Heart right ventricle (tissue), 16 donors: ENCODE measurements around the gene OR2G3. TPM values are rescaled to one million over a fixed set of nuclear protein-coding genes. Genes with fewer than 3 reads are reported as not detected.
A peak's percentile ranks its signal among the peaks of the same experiment; 100 is the strongest.

Experiments
- ATAC-seq, 8 donors: fragments of 200-7000 bp; cut with Tn5 transposase; one replicate each; pipeline ENCODE4 v1.9.1; 2020; ENCODE audit warnings: mild to moderate bottlenecking in 8 of 8, moderate library complexity in 8 of 8, moderate number of reproducible peaks in 1 of 8
- DNase-seq, 2 donors: peaks; one replicate each; pipeline ENCODE4 v3.0.0-alpha.2; 2020
- H3K27ac ChIP-seq, 10 donors: fragments of 200-600 bp; sonication (generic) in 2 of 10; one replicate each; pipeline versions ENCODE4 v1.5.0 to v1.8.0; 2020 to 2022; ENCODE audit warnings: mild to moderate bottlenecking in 3 of 10
- H3K27me3 ChIP-seq, 7 donors: fragments of 200-600 bp; one replicate each; pipeline ENCODE4 v1.8.0; 2021 to 2022; ENCODE audit warnings: mild to moderate bottlenecking in 2 of 7
- H3K36me3 ChIP-seq, 9 donors: fragments of 200-600 bp; sonication (generic) in 1 of 9; one replicate each; pipeline versions ENCODE4 v1.5.0 to v1.8.0; 2020 to 2022; ENCODE audit warnings: mild to moderate bottlenecking in 2 of 9
- H3K4me1 ChIP-seq, 9 donors: fragments of 200-600 bp; sonication (generic) in 1 of 9; one replicate each; pipeline versions ENCODE4 v1.5.0 to v1.8.0; 2020 to 2022; ENCODE audit warnings: mild to moderate bottlenecking in 4 of 9
- H3K4me3 ChIP-seq, 10 donors: fragments of 200-600 bp; sonication (generic) in 2 of 10; one replicate each; pipeline versions ENCODE4 v1.5.0 to v1.8.0; 2020 to 2022; ENCODE audit warnings: mild to moderate bottlenecking in 7 of 10, moderate library complexity in 2 of 10
- H3K9me3 ChIP-seq, 11 donors: fragments of 200-600 bp in 10 of 11; sonication (generic) in 2 of 11; one replicate each; pipeline versions ENCODE4 v1.5.0 to v1.8.0; 2013 to 2022; ENCODE audit warnings: mild to moderate bottlenecking in 2 of 11, control low read depth in 1 of 11, moderate library complexity in 1 of 11
- CTCF ChIP-seq, 9 donors: fragments of 200-600 bp; sonication (generic) in 2 of 9; IDR thresholded peaks; one replicate each; pipeline versions ENCODE4 v1.5.0 to v1.8.0; 2021 to 2022; ENCODE audit warnings: antibody characterized with exemption in 9 of 9, mild to moderate bottlenecking in 5 of 9, moderate library complexity in 1 of 9
- WGBS, 2 donors: extraction: QIAGEN DNeasy Blood & Tissue Kit; methylation state at CpG; one replicate each; pipeline ENCODE4 v1.1.7; 2013; ENCODE audit warnings: inconsistent platforms in 1 of 2; 5-methylcytosine and 5-hydroxymethylcytosine counted together
- intact Hi-C, 10 donors: fragments of 100-400 bp; cut with DNase I; formaldehyde crosslinking; loops; one replicate each; pipeline versions ENCODE4 v1.11.1 to v1.14.2; 2022
- polyA plus RNA-seq, 2 donors: library from polyadenylated mRNA; stranded (reverse); fragments of 200-250 nt; gene quantifications; one replicate each; pipeline ENCODE4 v1.2.3, GENCODE V29; 2013
- total RNA-seq, 10 donors: library from RNA; stranded (reverse); fragmentation: NEBNext Ultra II Directional in 3 of 10; extraction: Animal tissue kit (Norgen Biotek cat#: 25700) in 3 of 10; gene quantifications; one replicate each; pipeline versions ENCODE4 v1.2.1 to v1.2.4, GENCODE V29; 2021 to 2023
- donor health status: Arrhythmogenic right ventricular cardiomyopathy.
- donor health status: ischemic (EF 13 %, LVEDD 7.1; RV severe dilation, severe dysfunction).
- donor health status: healthy with polysubstance abuse.
- donor health status: DM: no; HTN: yes; CAD: no.
- donor health status: DM: no; HTN: no; CAD: no.
- donor health status: ischemic (EF 25% LVEDD 6.9; RV normal size, moderate dysfunction).
- donor health status: ischemic (EF 25% LVEDD 5.7; RV mildly dilated, moderate dysfunction).
- donor health status: healthy.
- donor health status: DM: yes; HTN: yes; CAD: no.
- donor health status: Ischemic cardiomyopathy.
- donor health status: ischemic (EF 35%, LVEDD 5.7; RV mildly dilated, moderate dysfunction).
- donor health status: nonischemic (EF 11% LVEDD 7.7; RV severe dilation, severe dysfunction).
- donor health status: DM: yes; HTN: yes; CAD: no.
- donor health status: PGD.
- donor health status: ischemic (EF 29% LVEDD 5.4; RV normal size, mild dysfunction).
- donor health status: nonischemic (EF 23%, LVEDD 6.1; RV moderate dilation, normal function).

OR2G3 gene
- total and polyA plus RNA-seq, 12 donors: not detected

DNA sequence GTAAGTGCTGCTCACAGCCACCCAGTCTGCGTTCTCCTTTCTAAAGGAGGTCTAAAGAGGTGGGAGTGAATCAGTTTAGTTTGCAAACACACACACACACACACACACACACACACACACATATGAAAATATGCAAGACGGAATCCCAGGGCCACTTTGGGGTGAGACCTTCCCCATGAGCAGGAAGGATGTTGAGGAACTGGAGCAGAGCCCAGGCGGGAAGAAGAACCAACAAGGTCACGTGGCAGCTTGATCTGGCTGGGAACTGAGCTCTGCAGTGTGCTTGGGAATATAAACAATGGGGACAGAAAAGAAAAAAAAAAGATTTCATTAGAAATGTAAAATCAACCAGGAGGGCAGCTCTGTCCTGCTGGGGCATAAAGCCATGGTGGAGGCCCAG lies 32.6 kb downstream of the OR2G3 start:
- Histone ChIP-seq H3K36me3 (no peaks in the 10 kb centered on the region), H3K4me1 (no peaks in the 10 kb centered on the region), H3K27me3 (peaks cover 0 to 21% (median 17%) of the 10 kb centered on the region in 7 donors), H3K4me3 (no peak overlapping the region), H3K27ac (no peak overlapping the region), H3K9me3 (peaks cover 0 to 6% (median 0%) of the 10 kb centered on the region in 11 donors)
- intact Hi-C loops: no loop called here
- TF ChIP-seq CTCF (IDR thresholded peaks at IDR 0.05): no peak
- 56% methylated on average over 4 of the region's 4 CpGs for WGBS, 2 donors
- DNase-seq (no peak), ATAC-seq (peak in 3 of 8 donors; percentile 34 to 45 (median 40))

DNA sequence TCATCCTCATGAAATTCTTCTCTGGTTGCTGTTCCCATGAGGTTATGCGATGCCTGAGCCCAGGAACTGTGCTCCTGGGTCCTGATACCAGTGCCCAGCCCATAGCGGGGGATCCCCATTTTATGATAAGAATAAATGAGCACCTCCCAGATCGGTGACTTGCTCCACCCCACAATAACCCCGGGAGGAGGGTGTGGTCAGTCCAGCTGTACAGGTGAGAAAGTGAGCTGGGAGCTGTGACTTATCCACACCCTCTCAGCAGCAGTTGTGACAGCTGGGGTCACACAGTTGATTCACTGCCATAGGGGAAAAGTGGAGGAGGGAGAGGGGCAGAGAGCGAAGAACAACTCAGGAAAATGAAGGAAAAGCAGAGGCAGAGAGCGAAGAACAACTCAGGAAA lies 33.4 kb downstream of the OR2G3 start:
- DNase-seq: no peak
- H3K9me3 ChIP-seq: no peaks in the 10 kb centered on the region
- intact Hi-C loops: no loop called here
- WGBS, 2 donors: 78 to 82% methylated on average over 6 of the region's 6 CpGs
- peak overlapping the region in 4 of 10 donors; percentile 36 to 48 (median 46) for H3K4me3 ChIP-seq
- H3K36me3 ChIP-seq: no peaks in the 10 kb centered on the region
- no peaks in the 10 kb centered on the region for H3K4me1 ChIP-seq
- H3K27me3 ChIP-seq: peaks cover 0 to 21% (median 17%) of the 10 kb centered on the region in 7 donors
- no peak for ATAC-seq
- H3K27ac ChIP-seq: no peak overlapping the region
- no peak for TF ChIP-seq CTCF (IDR thresholded peaks at IDR 0.05)

DNA sequence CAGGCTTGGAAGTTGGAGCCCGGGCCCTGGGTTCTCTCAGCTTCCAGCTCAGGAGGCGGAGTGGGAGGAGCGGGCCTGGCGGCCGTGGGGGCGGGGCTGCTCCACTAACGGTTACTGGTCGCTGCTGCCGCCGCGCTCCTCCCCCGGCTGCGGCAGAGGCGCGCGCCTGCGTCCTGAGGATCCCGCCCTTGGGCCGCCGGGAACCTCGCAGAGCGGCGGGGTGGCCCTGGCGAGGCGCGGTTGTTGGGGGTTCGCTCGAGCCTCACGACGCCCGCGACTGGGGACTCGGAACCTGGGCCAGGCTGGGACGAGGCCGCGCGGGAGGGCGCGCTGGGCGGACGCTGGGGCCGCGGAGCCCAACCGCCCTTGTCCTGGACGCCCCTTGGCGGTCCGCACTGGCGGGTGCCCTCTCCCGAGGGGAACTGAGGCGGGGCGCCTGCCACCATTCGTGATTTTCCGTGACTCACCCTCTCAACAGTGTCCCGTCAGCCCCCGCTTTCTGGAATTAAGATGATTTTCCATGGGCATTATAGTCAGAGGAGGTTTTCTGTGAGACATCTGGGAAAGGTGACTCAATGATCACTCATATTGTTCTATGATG lies 34.1 kb downstream of the OR2G3 start:
- Histone ChIP-seq H3K4me3 (peak overlapping the region in 8 of 10 donors; percentile 21 to 52 (median 44)), H3K36me3 (no peaks in the 10 kb centered on the region), H3K9me3 (no peaks in the 10 kb centered on the region), H3K27me3 (peaks cover 0 to 21% (median 17%) of the 10 kb centered on the region in 7 donors), H3K4me1 (no peaks in the 10 kb centered on the region), H3K27ac (peak overlapping the region in 1 of 10 donors; percentile 53)
- peak; percentile 41 to 46 for DNase-seq
- peak; percentile 63 to 89 (median 84) for ATAC-seq
- no peak for TF ChIP-seq CTCF (IDR thresholded peaks at IDR 0.05)
- WGBS, 2 donors: 4 to 12% methylated on average over 55 of the region's 55 CpGs
- intact Hi-C loops: no loop called here

GRCh38 chr1:247642742-247643141 lies 37.4 kb downstream of the OR2G3 start:
- WGBS, 2 donors: 75 to 85% methylated on average over 4 to 5 of the region's 5 CpGs
- DNase-seq (no peak), ATAC-seq (no peak)
- no peak overlapping the region for H3K27ac ChIP-seq
- no peaks in the 10 kb centered on the region for H3K36me3 ChIP-seq
- no peak overlapping the region for H3K4me3 ChIP-seq
- H3K27me3 ChIP-seq: peaks cover 0 to 21% (median 17%) of the 10 kb centered on the region in 7 donors
- no peaks in the 10 kb centered on the region for H3K9me3 ChIP-seq
- intact Hi-C loops: no loop called here
- H3K4me1 ChIP-seq: no peaks in the 10 kb centered on the region
- TF ChIP-seq CTCF (IDR thresholded peaks at IDR 0.05): no peak
